Spinal cord (tissue), 10 donors: ENCODE data around the gene MCC. TPM values are rescaled to one million over a fixed set of nuclear protein-coding genes. Genes with fewer than 3 reads are reported as not detected.

ENCODE experiments used
- DNase-seq, 6 donors: peaks; one replicate each; pipeline versions ENCODE4 v3.0.0 to v3.0.0-alpha.2; 2013 to 2015; ENCODE audit warnings: low spot score in 6 of 6, low read depth in 4 of 6
- H3K27ac ChIP-seq: one replicate; pipeline ENCODE4 v1.5.1; 2013; ENCODE audit warnings: low read depth, low read length, control low read depth
- H3K27me3 ChIP-seq: one replicate; pipeline ENCODE4 v1.6.1; 2013; ENCODE audit warnings: low read length; ENCODE audit not compliant: control insufficient read depth, insufficient read depth
- H3K36me3 ChIP-seq: one replicate; pipeline ENCODE4 v1.6.1; 2013; ENCODE audit warnings: low read length; ENCODE audit not compliant: control insufficient read depth, insufficient read depth
- H3K4me1 ChIP-seq: one replicate; pipeline ENCODE4 v1.6.1; 2013; ENCODE audit warnings: low read length; ENCODE audit not compliant: control insufficient read depth, insufficient read depth
- H3K4me3 ChIP-seq: one replicate; pipeline ENCODE4 v1.5.1; 2013; ENCODE audit warnings: low read depth, low read length, control low read depth
- H3K9me3 ChIP-seq: one replicate; pipeline ENCODE4 v1.6.1; 2013; ENCODE audit warnings: low read length; ENCODE audit not compliant: control insufficient read depth, insufficient read depth
- WGBS: methylation state at CpG from one replicate; pipeline ENCODE4 v1.1.5; 2013; ENCODE audit warnings: missing lambda C conversion rate; ENCODE audit not compliant: insufficient coverage; 5-methylcytosine and 5-hydroxymethylcytosine counted together
- polyA plus RNA-seq, 2 donors: library from polyadenylated mRNA; unstranded; fragments of 120-200 nt; gene quantifications; one replicate each; pipeline ENCODE4 v1.2.1, GENCODE V29; 2013; ENCODE audit not compliant: insufficient read length in 2 of 2
- total RNA-seq, 2 donors: library from RNA; depleted of rRNA in 1 of 2; stranded (reverse); fragments of 120-200 nt in 1 of 2; fragments of >200 nt in 1 of 2; gene quantifications; one replicate each; pipeline versions ENCODE4 v1.2.3 to v1.2.4, GENCODE V29; 2013 to 2014
- donor health status: healthy.

The MCC gene
- total and polyA plus RNA-seq, 4 donors = 19.2 to 31.7 (median 26.6) TPM

DNA sequence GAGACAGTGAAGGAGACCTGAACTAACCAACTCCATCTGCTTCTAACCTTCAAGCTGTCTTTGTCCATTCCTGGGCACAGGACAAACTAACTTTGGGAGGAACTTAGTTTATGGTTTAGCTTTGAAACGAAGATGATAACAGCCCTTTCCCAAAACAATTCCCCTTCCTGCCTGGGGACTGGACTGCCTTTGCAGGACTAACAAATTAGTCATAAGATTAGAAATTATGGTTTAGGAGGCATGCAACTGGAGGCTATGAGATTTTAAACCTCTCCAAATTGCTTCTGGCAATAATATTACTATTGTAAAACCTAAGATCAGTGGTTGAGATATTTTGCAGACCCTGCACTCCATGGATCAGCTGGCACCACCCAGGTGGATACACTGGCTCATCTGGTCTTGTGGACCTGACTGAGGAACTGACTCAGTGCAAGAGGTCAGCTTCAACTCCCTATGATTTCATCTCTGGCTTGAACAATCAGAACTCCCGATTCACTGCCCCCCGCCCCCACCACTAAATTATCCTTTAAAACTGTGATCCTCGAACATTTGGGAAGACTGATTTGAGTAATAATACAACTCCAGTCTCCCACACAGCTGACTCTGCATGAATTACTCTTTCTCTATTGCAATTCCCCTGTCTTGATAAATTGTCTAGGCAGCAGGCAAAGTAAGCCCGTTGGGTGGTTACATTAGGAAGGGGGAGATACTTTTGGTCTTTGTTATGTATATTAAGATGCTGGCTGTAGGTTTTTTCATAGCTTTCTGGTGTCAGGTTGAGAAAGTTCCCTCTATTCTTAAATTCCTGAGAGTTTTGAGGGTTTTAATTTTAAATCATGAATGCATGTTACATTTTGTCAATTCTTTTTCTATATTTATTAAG is 266.7 kb downstream of the MCC start:
- H3K27me3 ChIP-seq = no peaks in the 10 kb centered on the region
- H3K9me3 ChIP-seq = no peaks in the 10 kb centered on the region
- H3K27ac ChIP-seq = no peak overlapping the region
- peaks cover 6% of the 10 kb centered on the region for H3K4me1 ChIP-seq
- H3K36me3 ChIP-seq = no peaks in the 10 kb centered on the region
- 13% methylated on average over 1 of the region's 5 CpGs for WGBS
- H3K4me3 ChIP-seq = no peak overlapping the region
- DNase-seq = no peak

DNA sequence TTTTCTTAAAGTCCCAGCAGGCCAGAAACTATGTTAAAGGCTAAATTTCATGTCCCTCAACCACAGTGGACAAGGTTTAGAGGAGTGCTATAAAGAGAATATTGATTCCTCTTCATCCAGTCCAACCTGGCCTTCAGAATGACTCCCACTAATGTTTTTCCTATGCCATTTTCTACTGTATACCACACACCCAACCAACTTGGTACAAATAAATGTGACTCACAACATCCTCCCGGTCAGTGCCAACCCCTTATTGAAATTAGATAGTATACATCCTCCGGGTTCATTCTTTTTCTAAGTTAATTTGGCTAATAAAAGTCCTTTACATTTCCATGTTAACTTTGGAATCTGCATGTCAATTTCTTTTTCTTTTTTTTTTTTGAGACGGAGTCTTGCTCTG is 268.6 kb downstream of the MCC start:
- Histone ChIP-seq H3K9me3 (no peaks in the 10 kb centered on the region), H3K36me3 (no peaks in the 10 kb centered on the region), H3K27me3 (no peaks in the 10 kb centered on the region), H3K4me3 (no peak overlapping the region), H3K4me1 (peaks cover 8% of the 10 kb centered on the region), H3K27ac (peak overlapping the region; percentile 18)
- no CpG with 5 or more reads among the region's 3 CpGs for WGBS
- DNase-seq = no peak

- H3K4me3 ChIP-seq = no peak overlapping the region
- no peaks in the 10 kb centered on the region for H3K27me3 ChIP-seq
- WGBS = 35% methylated on average over 2 of the region's 7 CpGs
- peak overlapping the region; percentile 18 for H3K27ac ChIP-seq
- DNase-seq = no peak
- peaks cover 8% of the 10 kb centered on the region for H3K4me1 ChIP-seq
- no peaks in the 10 kb centered on the region for H3K36me3 ChIP-seq
- no peaks in the 10 kb centered on the region for H3K9me3 ChIP-seq
Observed at GRCh38 chr5:113218906-113219517, 269.2 kb downstream of the MCC start.

GRCh38 chr5:113218200-113218599 is 270.1 kb downstream of the MCC start:
- Histone ChIP-seq H3K9me3 (no peaks in the 10 kb centered on the region), H3K36me3 (no peaks in the 10 kb centered on the region), H3K27me3 (no peaks in the 10 kb centered on the region), H3K27ac (peak overlapping the region; percentile 33), H3K4me3 (no peak overlapping the region), H3K4me1 (peaks cover 8% of the 10 kb centered on the region)
- no CpG with 5 or more reads among the region's 8 CpGs for WGBS
- DNase-seq = no peak

- DNase-seq = no peak
- H3K27ac ChIP-seq = no peak overlapping the region
- H3K4me1 ChIP-seq = peaks cover 8% of the 10 kb centered on the region
- no peaks in the 10 kb centered on the region for H3K27me3 ChIP-seq
- H3K9me3 ChIP-seq = no peaks in the 10 kb centered on the region
- 71% methylated on average over 5 of the region's 9 CpGs for WGBS
- no peaks in the 10 kb centered on the region for H3K36me3 ChIP-seq
- no peak overlapping the region for H3K4me3 ChIP-seq
Observed at GRCh38 chr5:113217619-113218184, 270.6 kb downstream of the MCC start.

GRCh38 chr5:113216545-113216944 is 271.7 kb downstream of the MCC start:
- no peak for DNase-seq
- H3K4me1 ChIP-seq = peaks cover 13% of the 10 kb centered on the region
- H3K4me3 ChIP-seq = no peak overlapping the region
- no peaks in the 10 kb centered on the region for H3K36me3 ChIP-seq
- no peaks in the 10 kb centered on the region for H3K27me3 ChIP-seq
- no CpG with 5 or more reads among the region's 3 CpGs for WGBS
- no peaks in the 10 kb centered on the region for H3K9me3 ChIP-seq
- no peak overlapping the region for H3K27ac ChIP-seq

GRCh38 chr5:113215401-113216060 is 272.7 kb downstream of the MCC start:
- no peaks in the 10 kb centered on the region for H3K9me3 ChIP-seq
- no peaks in the 10 kb centered on the region for H3K27me3 ChIP-seq
- H3K36me3 ChIP-seq = no peaks in the 10 kb centered on the region
- H3K4me3 ChIP-seq = no peak overlapping the region
- peaks cover 13% of the 10 kb centered on the region for H3K4me1 ChIP-seq
- DNase-seq = no peak
- H3K27ac ChIP-seq = no peak overlapping the region
- 40% methylated on average over 1 of the region's 9 CpGs for WGBS

GRCh38 chr5:113214606-113215323 is 273.5 kb downstream of the MCC start:
- no peaks in the 10 kb centered on the region for H3K27me3 ChIP-seq
- DNase-seq = no peak
- no peaks in the 10 kb centered on the region for H3K36me3 ChIP-seq
- no peaks in the 10 kb centered on the region for H3K9me3 ChIP-seq
- H3K4me3 ChIP-seq = no peak overlapping the region
- 93% methylated on average over 1 of the region's 1 CpG for WGBS
- peak overlapping the region; percentile 10 for H3K27ac ChIP-seq
- peaks cover 13% of the 10 kb centered on the region for H3K4me1 ChIP-seq
